ENCODE results near the gene MECR.
A peak's percentile ranks its signal among the peaks of the same experiment; 100 is the strongest.
"Not testable (repeated sequence)": the region's sequence is repeated elsewhere in the genome, so short reads cannot be mapped to it uniquely, and the experiment has no call there.

MECR gene

GRCh38 chr1:29235955-29236711, 5.4 kb upstream of the MECR start, which contains the start of gene PTPRU:
PTPRU (plus strand) TSS chr1:29236522; CDS start chr1:29236645, 123 bp downstream.
- peak; percentile 93 for DNase-seq

DNA sequence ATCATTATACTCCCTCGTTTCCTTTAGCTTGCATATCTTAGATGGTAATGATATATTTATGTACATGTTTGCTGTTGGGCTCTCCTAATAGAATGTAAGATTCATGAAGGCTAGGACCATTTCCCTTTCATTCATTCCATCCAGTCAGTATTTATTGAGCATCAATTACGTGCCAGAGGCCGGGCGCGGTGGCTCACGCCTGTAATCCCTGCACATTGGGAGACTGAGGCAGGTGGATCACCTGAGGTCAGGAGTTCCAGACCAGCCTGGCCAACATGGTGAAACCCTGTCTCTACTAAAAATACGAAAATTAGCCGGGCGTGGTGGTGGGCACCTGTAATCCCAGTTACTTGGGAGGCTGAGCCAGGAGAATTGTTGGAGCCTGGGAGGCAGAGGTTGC, 4.1 kb upstream of the MECR start:
- DNase-seq, result not testable (repeated sequence)

DNA sequence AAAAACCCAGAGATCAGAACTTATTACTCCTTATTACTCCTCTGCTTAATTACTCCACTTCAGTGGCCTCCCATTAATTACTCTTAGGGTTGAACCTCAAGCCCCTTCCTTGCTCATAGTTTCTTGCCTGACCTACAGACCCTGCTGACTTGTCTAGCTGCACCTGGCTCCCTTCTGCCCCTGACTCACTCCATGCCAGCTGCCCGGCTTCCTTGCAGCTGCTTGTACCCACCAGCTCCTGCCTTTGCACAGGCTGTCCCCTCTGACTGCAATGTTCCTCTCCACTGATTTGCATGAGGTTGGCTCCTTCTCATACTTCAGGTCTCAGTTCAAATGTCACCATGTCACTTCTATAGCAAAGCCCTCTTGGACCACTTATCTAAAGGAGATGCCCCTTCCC, 3.7 kb upstream of the MECR start:
- DNase-seq, result no peak

GRCh38 chr1:29233693-29234092, 3.0 kb upstream of the MECR start:
- DNase-seq, result no peak

GRCh38 chr1:29232387-29232786, 1.7 kb upstream of the MECR start:
- no peak for DNase-seq

DNA sequence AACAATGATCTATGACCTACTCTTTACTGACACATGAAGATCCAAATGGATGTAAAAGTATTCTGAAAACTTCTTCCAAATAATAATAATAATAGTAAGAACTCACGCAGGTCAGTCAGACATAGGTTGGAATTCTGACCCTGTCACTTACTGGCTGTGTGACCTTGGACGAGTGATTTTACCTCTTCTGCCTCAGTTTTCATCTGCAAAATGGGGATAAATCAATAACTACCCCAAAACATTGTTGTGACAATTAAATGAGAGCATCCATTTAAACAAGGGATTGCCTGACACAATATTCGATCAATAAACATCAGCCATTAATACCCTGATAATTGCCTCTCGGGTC, 556 bp downstream of the MECR start:
- no peak for DNase-seq

DNA sequence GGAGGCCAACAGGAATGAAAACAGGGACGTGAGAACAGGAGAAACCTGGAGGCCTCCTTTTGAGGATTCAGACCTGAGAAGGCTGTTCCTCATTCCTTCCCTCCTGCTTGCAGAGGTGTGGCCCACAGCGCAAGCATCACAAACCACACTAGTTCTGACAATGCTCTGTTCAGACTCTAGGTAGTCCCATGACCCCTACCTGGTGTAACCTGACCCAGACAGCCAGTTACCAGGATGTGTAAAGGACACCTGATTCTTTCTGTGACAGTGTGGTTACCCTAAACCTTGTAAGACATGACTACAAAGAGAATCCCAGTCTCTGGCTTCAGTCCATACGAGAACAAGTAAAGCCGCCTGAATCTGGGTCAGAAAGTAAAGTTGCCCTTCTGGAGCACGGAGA, 3.2 kb downstream of the MECR start:
- no peak for DNase-seq

- no peak for DNase-seq
These were observed 5.4 kb downstream of the MECR start for GRCh38 chr1:29225361-29225760.

DNA sequence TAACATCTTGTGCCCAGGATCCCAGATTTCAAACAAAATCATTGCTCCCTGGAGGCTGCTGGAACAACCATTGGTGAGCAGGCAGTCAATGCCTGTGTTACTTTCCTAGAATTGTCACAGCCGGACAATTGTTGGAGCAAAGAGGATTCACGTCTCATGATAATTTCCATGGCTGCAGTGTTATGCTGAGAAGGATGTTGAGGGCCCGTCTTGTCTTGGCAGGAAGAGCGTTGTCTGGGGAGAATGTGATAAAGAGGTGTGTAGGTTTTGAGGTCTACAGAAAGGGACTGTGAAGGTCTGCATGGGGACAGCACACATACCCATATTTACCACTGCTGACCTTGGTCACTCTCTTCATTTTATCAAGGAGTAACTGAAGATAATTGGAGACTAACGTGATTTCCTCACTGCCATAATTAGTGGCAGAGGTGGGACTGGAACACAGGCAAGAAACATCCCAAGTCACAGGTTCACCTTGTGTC, 6.3 kb downstream of the MECR start:
- DNase-seq, result no peak

DNA sequence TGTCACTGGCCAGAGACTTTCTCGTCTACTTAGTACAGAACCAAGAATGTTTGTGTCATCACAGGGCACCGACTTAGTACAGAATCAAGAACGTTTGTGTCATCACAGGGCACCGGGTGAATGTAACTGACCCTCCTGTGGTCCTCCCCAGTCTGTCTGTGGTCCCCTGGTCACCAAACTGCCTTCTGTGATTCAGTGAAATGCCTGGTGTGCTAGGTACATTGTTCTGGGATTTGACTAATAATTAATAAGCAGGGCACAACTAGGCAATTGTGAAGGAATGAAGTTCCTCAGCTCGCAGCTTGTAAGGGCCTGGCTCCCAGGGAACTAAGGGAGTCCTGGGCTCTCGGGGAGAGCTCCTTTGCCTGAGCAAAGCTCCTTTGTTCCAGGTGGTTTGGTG, 7.2 kb downstream of the MECR start:
- DNase-seq, result no peak

DNA sequence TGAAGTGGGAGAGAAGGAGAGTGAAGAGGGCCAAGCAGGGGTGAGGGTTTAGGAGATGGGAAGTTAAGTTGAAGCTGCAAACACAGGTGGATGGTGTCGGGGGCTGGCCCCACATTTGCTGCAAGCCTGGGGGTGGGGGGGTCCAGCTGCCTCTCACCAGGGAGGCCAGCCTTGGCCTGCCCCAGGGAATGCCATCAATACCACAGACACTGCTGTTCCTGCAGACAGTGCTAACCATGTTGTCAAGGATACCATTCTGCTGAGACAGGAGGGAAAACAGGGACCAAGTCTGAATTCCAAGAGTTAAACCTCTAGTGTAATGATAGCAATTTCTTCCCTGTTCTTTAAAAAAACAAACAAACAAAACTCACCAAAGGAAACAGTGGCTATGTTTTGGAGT, 8.0 kb downstream of the MECR start:
- no peak for DNase-seq

DNA sequence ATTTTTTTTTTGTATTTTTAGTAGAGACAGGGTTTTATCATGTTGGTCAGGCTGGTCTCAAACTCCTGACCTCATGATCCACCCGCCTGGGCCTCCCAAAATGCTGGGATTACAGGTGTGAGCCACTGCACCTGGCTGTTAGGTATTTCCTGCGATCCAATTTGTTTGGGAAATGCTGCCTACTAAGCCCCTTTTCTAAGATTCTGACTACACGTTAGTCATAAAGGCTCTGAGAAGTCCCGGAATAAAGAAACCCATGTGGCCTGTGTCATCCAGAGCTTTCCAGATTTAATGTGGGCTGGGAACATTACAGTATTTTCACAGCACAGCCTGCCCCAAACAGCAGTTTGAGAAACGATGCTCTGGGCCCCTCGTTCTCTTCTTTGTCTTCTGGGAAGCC, 8.5 kb downstream of the MECR start:
- DNase-seq, result not testable (repeated sequence)

- no peak for DNase-seq
These were observed 9.4 kb downstream of the MECR start for GRCh38 chr1:29221296-29221695.

GRCh38 chr1:29218223-29218622, 12.5 kb downstream of the MECR start:
- no peak for DNase-seq

DNA sequence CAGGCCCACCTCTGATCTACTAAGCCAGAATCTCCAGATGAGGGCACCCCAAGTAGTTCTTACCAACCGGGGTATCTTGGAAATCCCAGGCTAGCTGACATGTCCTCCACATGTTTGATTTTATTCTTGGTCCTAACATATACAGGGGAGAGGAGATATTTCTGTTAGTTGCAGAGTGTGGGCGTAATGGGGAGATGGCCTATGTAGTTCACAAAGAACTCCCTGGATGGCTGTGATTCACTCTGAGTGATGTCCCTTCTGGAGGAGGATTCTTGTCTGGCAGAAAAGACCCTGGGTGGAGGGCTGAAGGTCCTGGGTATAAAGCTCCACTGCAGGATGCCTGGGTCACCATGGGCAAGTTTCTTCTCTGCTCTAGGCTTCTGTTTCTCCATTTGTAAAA, 13.1 kb downstream of the MECR start:
- DNase-seq, result no peak

DNA sequence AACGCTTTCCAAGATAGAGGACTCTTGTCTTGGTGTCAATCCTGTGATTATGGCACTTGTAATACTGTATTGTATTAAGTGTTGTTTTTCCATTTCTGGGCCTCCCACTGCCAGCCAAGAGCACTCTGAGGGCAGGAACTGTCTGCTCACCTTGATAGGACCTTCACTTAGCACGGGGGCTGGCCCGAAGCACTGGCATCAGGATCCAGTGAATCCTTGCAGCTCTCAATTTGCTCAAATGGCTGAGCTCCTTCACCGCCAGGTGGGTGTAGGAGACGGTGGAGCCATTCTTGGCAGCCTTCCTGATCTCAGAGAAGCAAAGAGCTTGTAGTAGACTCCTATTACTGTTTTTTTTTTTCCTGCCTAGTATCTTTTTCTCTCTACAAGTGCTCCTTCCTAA, 17.7 kb downstream of the MECR start:
- DNase-seq, result no peak

GRCh38 chr1:29211086-29212030, 19.4 kb downstream of the MECR start:
- DNase-seq, result no peak

- no peak for DNase-seq
These were observed 20.3 kb downstream of the MECR start for GRCh38 chr1:29210278-29211085.

GRCh38 chr1:29209173-29209572, 21.6 kb downstream of the MECR start:
- DNase-seq, result no peak

- DNase-seq, result no peak
These were observed 22.3 kb downstream of the MECR start for GRCh38 chr1:29208442-29208841.

DNA sequence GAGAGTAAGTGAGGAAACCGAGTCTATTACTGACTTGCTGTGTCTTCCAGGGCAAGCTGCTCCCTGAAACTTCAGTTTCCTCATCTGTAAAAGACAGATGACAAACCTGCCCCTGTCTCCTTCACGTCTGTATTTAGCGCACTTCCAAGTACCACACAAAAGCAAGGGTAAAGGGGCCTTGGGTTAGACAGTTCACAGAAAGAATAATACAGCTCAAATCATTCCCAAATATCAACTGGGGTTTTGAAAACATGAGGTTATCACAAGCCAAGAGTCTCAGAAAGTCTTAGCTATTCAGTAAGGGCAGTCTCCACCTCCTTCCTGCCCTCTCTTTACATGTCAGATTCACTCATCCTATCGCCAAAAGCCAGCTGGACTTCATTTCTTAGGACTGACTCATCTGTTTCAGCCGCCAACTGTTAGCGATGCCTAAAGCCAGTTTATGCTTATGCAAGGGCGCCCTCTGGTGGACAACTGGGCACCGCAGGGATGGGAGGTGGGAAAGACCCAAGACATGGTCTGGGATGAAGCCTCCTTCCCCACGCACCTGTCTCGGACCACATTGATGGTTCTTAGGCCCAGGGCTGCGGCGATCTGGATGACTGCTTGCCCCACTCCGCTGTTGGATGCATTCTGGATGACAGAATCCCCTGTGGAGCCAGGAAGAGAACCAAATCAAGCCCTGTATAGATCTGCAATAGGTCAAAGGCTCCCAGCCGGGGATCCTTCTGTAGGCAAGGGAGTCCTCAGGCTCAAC, 28.0 kb downstream of the MECR start:
- DNase-seq, result peak; percentile 97

DNA sequence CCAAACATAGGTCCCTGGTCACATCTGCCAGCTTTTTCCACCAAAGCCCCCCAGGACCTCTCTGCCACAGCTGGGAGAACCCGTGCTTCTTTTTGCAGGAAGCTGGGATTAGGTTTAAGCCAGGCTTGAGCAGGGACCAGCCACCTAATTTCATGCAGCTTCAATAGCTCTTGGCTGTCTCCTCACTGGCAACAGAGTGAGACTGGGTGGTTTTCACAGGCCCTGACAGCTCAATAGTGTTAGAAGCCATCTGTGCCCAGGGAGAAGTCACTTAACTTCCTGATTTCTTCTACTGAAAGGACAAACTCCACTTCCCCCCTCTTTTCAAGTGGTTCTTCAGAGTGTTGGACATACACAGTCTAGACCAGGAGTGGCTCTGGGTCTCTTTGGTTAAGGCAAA, 28.7 kb downstream of the MECR start:
- no peak for DNase-seq
